Head of caudate nucleus (tissue), 42 donors: Measurements from ENCODE around the gene PITPNM3.

Experiments
- DNase-seq, 42 donors: peaks; one replicate each; pipeline versions ENCODE4 v3.0.0 to v3.0.0-alpha.2; 2020 to 2021; ENCODE audit warnings: mixed read lengths in 7 of 42
- intact Hi-C: fragments of 100-400 bp; cut with DNase I; formaldehyde crosslinking; loops from one replicate; pipeline ENCODE4 v1.15.0; 2022

PITPNM3 gene

GRCh38 chr17:6557040-6557438 is 684 bp upstream of the PITPNM3 start:
- intact Hi-C loops, result no loop called here
- no peak for DNase-seq

GRCh38 chr17:6555331-6556120 is 829 bp downstream of the PITPNM3 start:
- peak in 16 of 42 donors; percentile 16 to 72 (median 33) for DNase-seq
- intact Hi-C loops, result no loop called here

GRCh38 chr17:6554871-6555330 is 1.5 kb downstream of the PITPNM3 start:
- peak in 15 of 42 donors; percentile 15 to 65 (median 36) for DNase-seq
- intact Hi-C loops, result no loop called here

GRCh38 chr17:6554342-6554741 is 2.0 kb downstream of the PITPNM3 start:
- intact Hi-C loops, result no loop called here
- DNase-seq, result no peak

- DNase-seq, result peak in 1 of 42 donors; percentile 40
- intact Hi-C loops, result no loop called here
Observed at GRCh38 chr17:6551869-6552531, 4.4 kb downstream of the PITPNM3 start.

- DNase-seq, result no peak
- intact Hi-C loops, result no loop called here
Observed at GRCh38 chr17:6551356-6551755, 5.0 kb downstream of the PITPNM3 start.

- peak in 27 of 42 donors; percentile 24 to 77 (median 50) for DNase-seq
Observed at GRCh38 chr17:6549384-6550036, 6.8 kb downstream of the PITPNM3 start.

GRCh38 chr17:6548578-6549330 is 7.6 kb downstream of the PITPNM3 start:
- peak in 29 of 42 donors; percentile 6 to 76 (median 45) for DNase-seq
- intact Hi-C loops, result no loop called here

More at GRCh38 chr17:6549384-6550036, 6.8 kb downstream of the PITPNM3 start:
- intact Hi-C loops, result no loop called here

- intact Hi-C loops, result no loop called here
- no peak for DNase-seq
Observed at GRCh38 chr17:6548034-6548433, 8.3 kb downstream of the PITPNM3 start.

GRCh38 chr17:6547336-6547735 is 9.0 kb downstream of the PITPNM3 start:
- intact Hi-C loops, result no loop called here
- DNase-seq, result no peak

GRCh38 chr17:6546069-6546718 is 10.2 kb downstream of the PITPNM3 start:
- DNase-seq, result peak in 1 of 42 donors; percentile 32
- intact Hi-C loops, result no loop called here

- intact Hi-C loops, result no loop called here
- DNase-seq, result no peak
Observed at GRCh38 chr17:6545291-6545690, 11.1 kb downstream of the PITPNM3 start.

GRCh38 chr17:6544011-6544370 is 12.4 kb downstream of the PITPNM3 start:
- no peak for DNase-seq
- intact Hi-C loops, result no loop called here

GRCh38 chr17:6543079-6544010 is 13.0 kb downstream of the PITPNM3 start:
- no peak for DNase-seq
- intact Hi-C loops, result no loop called here

- intact Hi-C loops, result no loop called here
- DNase-seq, result no peak
Observed at GRCh38 chr17:6542577-6542976, 13.8 kb downstream of the PITPNM3 start.

GRCh38 chr17:6541886-6542285 is 14.5 kb downstream of the PITPNM3 start:
- intact Hi-C loops, result no loop called here
- no peak for DNase-seq

- intact Hi-C loops, result no loop called here
- no peak for DNase-seq
Observed at GRCh38 chr17:6539871-6540270, 16.5 kb downstream of the PITPNM3 start.
